ENCODE results near the gene ADAMTS2.
"Not testable (repeated sequence)": the region's sequence is repeated elsewhere in the genome, so short reads cannot be mapped to it uniquely, and the experiment has no call there.

Gene ADAMTS2

DNA sequence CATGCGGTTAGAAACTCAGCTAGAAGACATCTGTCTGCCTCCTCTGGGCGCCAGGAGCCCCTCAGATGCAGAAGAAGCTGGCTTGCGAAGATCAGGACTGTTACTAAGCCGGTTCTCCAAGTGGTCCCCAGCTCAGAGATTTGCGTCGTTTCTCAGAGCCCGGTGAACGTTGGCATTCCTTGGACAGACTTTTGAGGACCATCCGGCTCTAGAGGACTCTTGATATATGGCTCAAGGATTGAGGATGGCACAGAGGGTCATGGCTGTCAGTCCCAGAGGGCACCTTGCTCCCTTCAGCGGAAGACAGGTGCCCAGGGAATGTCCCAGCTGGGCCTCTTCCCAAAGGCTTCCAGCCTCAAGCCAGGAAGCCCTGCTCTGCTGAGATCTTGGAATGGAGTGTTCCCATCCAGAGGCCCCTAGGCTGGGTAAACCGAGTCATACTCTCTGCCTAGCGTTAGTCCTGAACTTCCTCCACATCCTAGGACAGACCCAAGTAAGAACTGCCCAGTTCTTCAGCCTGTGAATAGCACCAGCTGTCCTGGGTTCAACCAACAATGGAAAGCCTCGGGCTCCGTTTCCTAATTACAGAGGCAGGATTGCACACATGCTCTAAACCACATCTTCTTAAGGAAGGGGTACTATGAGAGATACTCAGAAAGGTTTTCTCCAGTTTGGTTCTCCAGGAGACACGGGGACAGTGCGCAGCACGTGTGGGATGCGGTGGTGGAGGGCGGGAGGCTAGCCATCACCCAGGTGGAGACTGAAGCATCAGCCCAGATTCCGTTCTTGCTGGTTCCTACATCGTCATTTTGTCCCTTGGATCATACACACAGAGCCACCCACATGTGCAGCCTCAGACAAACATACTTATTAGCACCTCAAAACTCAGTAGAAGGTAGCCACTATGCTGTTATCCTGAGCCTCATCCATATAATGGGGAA, 233.7 kb downstream of the ADAMTS2 start:
- no peak for DNase-seq (ENCODE audit: low read depth in 2 of 2)

DNA sequence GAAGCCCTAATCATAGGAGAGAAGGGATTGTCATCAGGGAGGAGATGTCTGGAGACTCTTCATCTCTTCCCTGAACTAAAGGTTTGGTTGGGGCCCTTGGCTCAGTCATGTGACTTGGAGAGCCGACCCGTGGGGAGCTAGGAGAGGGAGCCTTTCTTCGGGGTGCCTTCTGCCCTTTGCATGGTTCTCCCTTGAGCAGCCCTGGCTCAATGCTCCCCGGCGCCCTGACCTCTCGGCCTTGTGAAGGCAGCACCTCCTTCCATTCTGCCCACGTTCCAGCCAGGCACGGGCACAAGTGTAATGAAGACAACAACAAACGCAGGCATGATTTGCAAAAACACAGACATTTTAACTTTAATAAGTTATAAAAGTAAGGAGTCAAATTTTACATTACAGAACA, 234.7 kb downstream of the ADAMTS2 start:
- DNase-seq (ENCODE audit: low read depth in 2 of 2): no peak

DNA sequence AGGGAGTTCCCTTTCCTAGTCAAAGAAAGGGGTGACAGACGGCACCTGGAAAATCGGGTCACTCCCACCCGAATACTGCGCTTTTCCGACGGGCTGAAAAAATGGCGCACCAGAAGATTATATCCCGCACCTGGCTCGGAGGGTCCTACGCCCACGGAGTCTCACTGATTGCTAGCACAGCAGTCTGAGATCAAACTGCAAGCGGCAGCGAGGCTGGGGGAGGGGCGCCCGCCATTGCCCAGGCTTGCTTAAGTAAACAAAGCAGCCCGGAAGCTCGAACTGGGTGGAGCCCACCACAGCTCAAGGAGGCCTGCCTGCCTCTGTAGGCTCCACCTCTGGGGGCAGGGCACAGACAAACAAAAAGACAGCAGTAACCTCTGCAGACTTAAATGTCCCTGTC, 244.0 kb downstream of the ADAMTS2 start:
- DNase-seq (ENCODE audit: low read depth in 2 of 2): not testable (repeated sequence)

DNA sequence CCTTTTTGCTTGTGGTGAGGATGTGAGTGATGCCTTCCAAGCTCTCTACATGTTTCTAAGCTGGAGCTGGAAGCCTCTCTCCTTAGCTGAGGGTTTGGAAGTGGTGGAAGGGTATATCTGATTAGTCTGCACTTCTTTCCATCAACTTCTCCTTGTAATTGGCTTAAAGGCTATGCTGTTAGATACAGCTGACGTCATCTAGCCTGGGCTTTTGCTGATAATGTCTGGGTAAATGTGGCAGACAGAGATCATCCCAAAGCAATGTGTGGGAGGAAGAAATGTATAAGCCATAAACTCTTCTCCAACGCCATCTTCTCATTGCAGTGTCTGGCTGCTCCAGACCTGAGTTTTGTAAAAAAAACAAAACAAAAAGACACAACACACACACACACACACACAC, 255.8 kb downstream of the ADAMTS2 start:
- DNase-seq (ENCODE audit: low read depth in 2 of 2): no peak

DNA sequence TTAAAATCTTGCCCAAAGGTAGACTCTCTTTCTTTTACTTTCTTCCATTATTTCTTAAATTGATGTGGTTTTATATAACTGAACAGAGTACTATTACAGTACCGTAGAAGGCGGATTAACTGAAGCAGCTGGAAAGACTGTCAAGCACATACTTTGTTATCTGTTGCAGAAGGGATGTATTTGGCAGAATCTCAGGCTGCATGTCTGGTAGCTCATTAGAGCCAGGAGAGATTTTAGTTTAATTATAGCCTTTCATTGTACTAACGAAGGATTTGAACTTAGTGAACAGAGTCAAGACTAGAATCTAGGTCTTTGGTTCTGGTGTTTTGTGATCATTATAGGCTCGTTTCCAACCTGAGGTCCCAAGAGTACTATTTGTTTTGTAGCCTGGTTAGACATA, 264.5 kb downstream of the ADAMTS2 start:
- DNase-seq (ENCODE audit: low read depth in 2 of 2): no peak

DNA sequence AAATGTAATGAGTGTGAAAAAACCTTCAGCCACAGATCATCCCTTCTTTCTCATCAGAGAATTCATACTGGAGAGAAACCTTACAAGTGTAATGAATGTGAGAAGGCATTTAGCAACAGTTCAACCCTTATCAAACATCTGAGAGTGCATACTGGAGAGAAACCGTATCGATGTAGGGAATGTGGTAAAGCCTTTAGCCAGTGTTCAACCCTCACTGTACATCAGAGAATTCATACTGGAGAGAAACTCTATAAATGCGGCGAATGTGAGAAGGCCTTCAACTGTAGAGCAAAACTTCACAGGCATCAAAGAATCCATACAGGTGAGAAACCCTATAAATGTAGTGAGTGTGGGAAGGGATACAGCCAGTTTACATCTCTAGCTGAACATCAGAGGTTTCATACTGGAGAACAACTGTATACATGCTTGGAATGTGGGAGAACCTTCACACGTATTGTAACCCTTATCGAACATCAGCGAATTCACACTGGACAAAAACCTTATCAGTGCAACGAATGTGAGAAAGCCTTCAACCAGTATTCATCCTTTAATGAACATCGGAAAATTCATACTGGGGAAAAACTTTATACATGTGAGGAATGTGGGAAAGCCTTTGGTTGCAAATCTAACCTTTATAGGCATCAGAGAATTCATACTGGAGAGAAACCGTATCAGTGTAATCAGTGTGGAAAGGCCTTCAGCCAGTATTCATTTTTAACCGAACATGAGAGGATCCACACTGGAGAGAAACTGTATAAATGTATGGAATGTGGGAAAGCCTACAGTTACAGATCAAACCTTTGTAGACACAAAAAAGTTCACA, 265.9 kb downstream of the ADAMTS2 start:
- DNase-seq (ENCODE audit: low read depth in 2 of 2): no peak

DNA sequence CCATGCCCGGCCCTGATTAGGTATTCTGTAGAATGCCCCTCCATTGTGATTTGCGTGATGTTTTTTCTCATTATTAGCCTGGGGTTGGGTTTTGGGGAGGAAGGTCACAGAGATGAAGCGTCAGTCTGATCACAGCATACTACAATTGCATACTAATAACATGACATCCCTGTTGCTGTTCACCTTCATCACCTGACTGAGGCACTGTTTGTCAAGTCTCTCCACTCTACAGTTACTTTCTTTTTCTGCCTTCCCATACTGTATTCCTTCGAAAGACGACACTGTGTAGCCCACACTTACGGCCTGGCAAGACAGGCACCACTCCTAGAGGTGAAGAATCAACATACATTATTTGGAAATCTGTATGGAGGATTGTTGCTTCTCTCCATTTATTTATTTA, 279.6 kb downstream of the ADAMTS2 start:
- DNase-seq (ENCODE audit: low read depth in 2 of 2): no peak

DNA sequence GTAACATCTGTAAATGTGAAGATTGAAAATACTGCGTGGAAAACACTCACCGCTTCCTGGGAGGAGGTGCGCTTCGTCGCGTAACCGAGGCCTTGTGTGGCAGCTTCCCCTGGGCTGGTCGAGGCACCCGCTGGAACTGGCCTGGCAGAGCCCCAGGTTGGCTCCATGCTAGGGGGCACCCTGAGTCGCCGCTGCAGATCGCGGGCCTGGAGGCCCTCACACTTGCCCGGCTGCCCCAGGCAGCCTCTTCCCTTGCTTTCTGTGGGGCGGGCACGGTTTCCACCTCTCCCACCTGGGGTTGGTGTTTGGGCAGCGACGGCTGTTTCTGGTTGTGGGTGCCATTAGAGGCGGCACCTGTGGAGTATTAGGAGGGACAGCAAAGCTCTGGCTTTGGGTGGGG, 284.2 kb downstream of the ADAMTS2 start:
- no peak for DNase-seq (ENCODE audit: low read depth in 2 of 2)
